Measurements from ENCODE around the gene SLC7A10.

SLC7A10 gene

DNA sequence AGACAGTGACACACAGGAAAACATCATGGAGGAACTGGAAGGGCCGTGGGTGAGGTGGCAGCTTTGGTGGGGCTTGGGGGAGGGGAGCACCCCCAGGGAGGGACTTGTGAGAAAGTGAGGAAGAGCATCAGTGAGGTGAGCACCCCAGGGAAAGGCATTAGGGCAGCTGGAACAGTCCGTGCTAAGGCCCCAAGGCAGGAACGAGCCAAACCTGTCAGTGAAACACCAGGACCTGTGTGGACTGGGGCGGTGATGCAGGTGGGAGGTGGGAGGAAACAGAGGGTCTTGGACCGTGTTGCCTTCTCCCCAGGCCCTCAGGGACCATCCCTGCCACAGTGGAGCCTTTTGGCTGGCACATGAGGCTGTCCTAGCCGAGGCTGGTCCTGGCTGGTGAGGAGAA is 17.3 kb upstream of the SLC7A10 start:
- Histone ChIP-seq H3K27ac (ENCODE audit: low read length) (no peak overlapping the region), H3K79me2 (ENCODE audit: low read length) (no peaks in the 10 kb centered on the region), H3K36me3 (replicated peaks; ENCODE audit: low read depth, low read length) (no peaks in the 10 kb centered on the region), H3K4me1 (ENCODE audit: low read length) (peaks cover 6% of the 10 kb centered on the region), H2AFZ (ENCODE audit: low read depth, low read length) (no peak overlapping the region), H3K27me3 (ENCODE audit: low read depth, low read length) (no peaks in the 10 kb centered on the region), H3K9ac (ENCODE audit: low read length) (no peak overlapping the region), H4K20me1 (ENCODE audit: insufficient read depth, low read length) (no peaks in the 10 kb centered on the region), H3K9me3 (ENCODE audit: insufficient read depth, low read length) (no peaks in the 10 kb centered on the region), H3K4me2 (ENCODE audit: low read length) (no peak overlapping the region), H3K4me3 (ENCODE audit: low read length) (no peak overlapping the region)
- TF ChIP-seq EZH2phosphoT487 (IDR thresholded peaks at IDR 0.05; ENCODE audit: low read depth) = no peak

DNA sequence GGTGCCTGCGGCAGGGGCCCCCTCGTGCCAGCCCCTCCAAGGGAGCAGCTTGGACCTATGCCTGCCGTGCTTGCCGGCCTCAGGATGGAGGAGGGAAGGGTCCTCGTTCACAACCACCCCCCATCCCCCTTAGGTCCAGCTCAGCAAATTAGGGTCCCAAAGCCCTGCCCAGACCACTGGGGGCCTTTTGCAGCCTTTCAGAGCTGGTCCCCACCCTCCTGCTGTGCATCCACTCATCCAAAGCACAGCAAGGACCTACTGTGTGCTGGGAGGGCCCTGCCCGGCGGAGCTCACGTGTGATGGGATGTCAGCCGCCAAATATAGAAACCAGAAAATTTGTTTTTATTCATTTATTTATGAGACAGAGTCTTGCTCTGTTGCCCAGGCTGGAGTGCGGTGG is 16.5 kb upstream of the SLC7A10 start:
- no peak overlapping the region for H3K4me3 ChIP-seq (ENCODE audit: low read length)
- no peak overlapping the region for H3K27ac ChIP-seq (ENCODE audit: low read length)
- no peaks in the 10 kb centered on the region for H3K9me3 ChIP-seq (ENCODE audit: insufficient read depth, low read length)
- H3K27me3 ChIP-seq (ENCODE audit: low read depth, low read length) = no peaks in the 10 kb centered on the region
- H3K9ac ChIP-seq (ENCODE audit: low read length) = no peak overlapping the region
- peaks cover 6% of the 10 kb centered on the region for H3K4me1 ChIP-seq (ENCODE audit: low read length)
- no peak overlapping the region for H3K4me2 ChIP-seq (ENCODE audit: low read length)
- H3K79me2 ChIP-seq (ENCODE audit: low read length) = no peaks in the 10 kb centered on the region
- H4K20me1 ChIP-seq (ENCODE audit: insufficient read depth, low read length) = no peaks in the 10 kb centered on the region
- H2AFZ ChIP-seq (ENCODE audit: low read depth, low read length) = no peak overlapping the region
- TF ChIP-seq, protein P1, sequence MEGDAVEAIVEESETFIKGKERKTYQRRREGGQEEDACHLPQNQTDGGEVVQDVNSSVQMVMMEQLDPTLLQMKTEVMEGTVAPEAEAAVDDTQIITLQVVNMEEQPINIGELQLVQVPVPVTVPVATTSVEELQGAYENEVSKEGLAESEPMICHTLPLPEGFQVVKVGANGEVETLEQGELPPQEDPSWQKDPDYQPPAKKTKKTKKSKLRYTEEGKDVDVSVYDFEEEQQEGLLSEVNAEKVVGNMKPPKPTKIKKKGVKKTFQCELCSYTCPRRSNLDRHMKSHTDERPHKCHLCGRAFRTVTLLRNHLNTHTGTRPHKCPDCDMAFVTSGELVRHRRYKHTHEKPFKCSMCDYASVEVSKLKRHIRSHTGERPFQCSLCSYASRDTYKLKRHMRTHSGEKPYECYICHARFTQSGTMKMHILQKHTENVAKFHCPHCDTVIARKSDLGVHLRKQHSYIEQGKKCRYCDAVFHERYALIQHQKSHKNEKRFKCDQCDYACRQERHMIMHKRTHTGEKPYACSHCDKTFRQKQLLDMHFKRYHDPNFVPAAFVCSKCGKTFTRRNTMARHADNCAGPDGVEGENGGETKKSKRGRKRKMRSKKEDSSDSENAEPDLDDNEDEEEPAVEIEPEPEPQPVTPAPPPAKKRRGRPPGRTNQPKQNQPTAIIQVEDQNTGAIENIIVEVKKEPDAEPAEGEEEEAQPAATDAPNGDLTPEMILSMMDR (IDR thresholded peaks at IDR 0.05; ENCODE audit: low read depth, low read length) = no peak
- no peak for TF ChIP-seq EZH2phosphoT487 (IDR thresholded peaks at IDR 0.05; ENCODE audit: low read depth)
- no peaks in the 10 kb centered on the region for H3K36me3 ChIP-seq (replicated peaks; ENCODE audit: low read depth, low read length)

DNA sequence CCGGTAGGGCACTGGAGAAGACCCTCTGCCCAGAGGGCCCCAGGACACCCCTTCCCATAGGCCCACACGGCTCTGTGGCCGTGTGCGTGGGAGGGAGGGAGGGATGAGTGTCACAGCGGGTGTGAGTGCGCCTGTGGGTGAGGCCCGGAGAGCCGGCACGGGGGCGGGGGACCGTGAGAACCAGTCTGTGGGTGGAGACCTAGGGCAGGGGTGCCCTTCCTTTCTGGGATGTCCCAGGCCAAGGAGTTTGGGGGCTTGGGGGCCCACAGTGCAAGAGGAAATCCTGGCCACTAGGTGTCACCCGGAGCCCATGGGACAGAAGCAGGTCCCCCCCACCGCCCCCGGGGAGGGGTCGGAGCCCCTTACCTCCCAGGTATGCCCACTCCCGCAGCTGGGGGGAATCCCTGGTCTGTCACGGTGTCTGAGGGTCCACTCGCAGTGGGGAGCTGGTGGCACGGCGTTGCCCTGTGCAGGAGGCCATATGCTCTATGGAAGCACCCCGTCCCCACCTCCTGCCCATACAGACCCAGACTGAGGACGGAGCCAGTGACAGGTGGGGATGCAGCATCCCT is 16.0 kb upstream of the SLC7A10 start:
- no peaks in the 10 kb centered on the region for H3K9me3 ChIP-seq (ENCODE audit: insufficient read depth, low read length)
- H3K4me1 ChIP-seq (ENCODE audit: low read length) = peaks cover 9% of the 10 kb centered on the region
- peak overlapping the region; percentile 40 for H3K4me3 ChIP-seq (ENCODE audit: low read length)
- H3K4me2 ChIP-seq (ENCODE audit: low read length) = peak overlapping the region; percentile 58
- no peaks in the 10 kb centered on the region for H4K20me1 ChIP-seq (ENCODE audit: insufficient read depth, low read length)
- H3K27ac ChIP-seq (ENCODE audit: low read length) = no peak overlapping the region
- no peaks in the 10 kb centered on the region for H3K79me2 ChIP-seq (ENCODE audit: low read length)
- H3K9ac ChIP-seq (ENCODE audit: low read length) = no peak overlapping the region; the same call in 1 of the 2 replicates
- H2AFZ ChIP-seq (ENCODE audit: low read depth, low read length) = peak overlapping the region; percentile 73; the same call in 1 of the 2 replicates
- TF ChIP-seq, protein P1 (IDR thresholded peaks at IDR 0.05; ENCODE audit: low read depth, low read length) = peak; percentile 94
- no peak for TF ChIP-seq EZH2phosphoT487 (IDR thresholded peaks at IDR 0.05; ENCODE audit: low read depth)
- H3K27me3 ChIP-seq (ENCODE audit: low read depth, low read length) = no peaks in the 10 kb centered on the region
- H3K36me3 ChIP-seq (replicated peaks; ENCODE audit: low read depth, low read length) = no peaks in the 10 kb centered on the region

DNA sequence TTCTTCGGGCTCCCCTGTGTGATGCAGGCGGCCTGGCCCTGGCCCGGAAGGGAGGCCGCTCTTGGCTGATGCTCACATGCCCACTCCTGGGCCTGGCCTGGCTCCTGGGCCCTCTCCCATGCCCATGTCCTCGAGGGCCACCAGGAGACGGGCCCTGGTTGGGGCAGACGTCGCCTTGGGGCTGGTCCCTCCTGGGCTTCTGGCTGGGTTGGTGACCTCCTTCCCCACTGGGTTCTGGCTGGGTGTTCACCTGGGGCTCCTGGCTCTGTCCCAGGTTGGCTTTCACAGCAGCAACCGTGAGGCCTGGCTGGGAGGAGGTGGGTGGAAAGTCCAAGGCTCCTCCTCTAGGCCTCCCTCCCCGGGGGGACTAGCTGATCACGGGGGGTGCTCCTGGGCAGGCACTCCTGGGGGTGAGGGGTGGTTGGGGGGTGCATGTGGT is 15.5 kb upstream of the SLC7A10 start:
- no peaks in the 10 kb centered on the region for H3K79me2 ChIP-seq (ENCODE audit: low read length)
- no peak overlapping the region for H3K27ac ChIP-seq (ENCODE audit: low read length)
- peaks cover 14% of the 10 kb centered on the region for H3K4me1 ChIP-seq (ENCODE audit: low read length)
- H2AFZ ChIP-seq (ENCODE audit: low read depth, low read length) = peak overlapping the region; percentile 73; the same call in 1 of the 2 replicates
- TF ChIP-seq, protein P1 (IDR thresholded peaks at IDR 0.05; ENCODE audit: low read depth, low read length) = no peak
- no peak for TF ChIP-seq EZH2phosphoT487 (IDR thresholded peaks at IDR 0.05; ENCODE audit: low read depth)
- H4K20me1 ChIP-seq (ENCODE audit: insufficient read depth, low read length) = no peaks in the 10 kb centered on the region
- H3K9me3 ChIP-seq (ENCODE audit: insufficient read depth, low read length) = no peaks in the 10 kb centered on the region
- no peaks in the 10 kb centered on the region for H3K36me3 ChIP-seq (replicated peaks; ENCODE audit: low read depth, low read length)
- H3K9ac ChIP-seq (ENCODE audit: low read length) = no peak overlapping the region; the same call in 1 of the 2 replicates
- no peaks in the 10 kb centered on the region for H3K27me3 ChIP-seq (ENCODE audit: low read depth, low read length)
- H3K4me2 ChIP-seq (ENCODE audit: low read length) = peak overlapping the region; percentile 58
- peak overlapping the region; percentile 40; the same call in 1 of the 2 replicates for H3K4me3 ChIP-seq (ENCODE audit: low read length)

All from OCI-LY3 (cell line).